Measurements from ENCODE around the gene DAZAP1. TPM values are rescaled to one million over a fixed set of nuclear protein-coding genes. Genes with fewer than 3 reads are reported as not detected.

The DAZAP1 gene
- total RNA-seq, 1 experiment from 2014 or later, result 177 TPM

DNA sequence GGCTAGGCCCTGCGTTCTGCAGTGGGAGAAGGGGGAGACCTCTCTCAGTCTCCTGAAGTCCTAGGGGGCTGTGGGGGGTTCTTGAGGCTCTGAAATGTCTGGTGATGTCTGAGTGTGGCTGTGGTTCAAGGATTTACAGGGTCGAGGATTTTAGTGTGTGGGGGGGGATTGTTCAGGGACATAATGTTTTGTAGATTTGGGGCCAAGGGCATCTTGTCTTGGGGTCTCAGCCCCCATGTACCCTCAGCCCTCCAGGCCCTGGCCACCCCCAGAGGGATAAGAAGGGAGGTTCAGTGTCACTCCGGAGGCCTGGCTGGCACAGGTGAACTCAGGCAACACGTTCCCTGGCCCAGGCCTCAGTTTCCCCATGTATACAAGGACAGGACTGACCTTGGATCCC is 40.1 kb downstream of the DAZAP1 start:
- H3K27me3 ChIP-seq (ENCODE audit: low read length), result peaks cover 13% of the 10 kb centered on the region
- H3K4me2 ChIP-seq (ENCODE audit: low read length), result no peak overlapping the region
- TF ChIP-seq, protein P1, sequence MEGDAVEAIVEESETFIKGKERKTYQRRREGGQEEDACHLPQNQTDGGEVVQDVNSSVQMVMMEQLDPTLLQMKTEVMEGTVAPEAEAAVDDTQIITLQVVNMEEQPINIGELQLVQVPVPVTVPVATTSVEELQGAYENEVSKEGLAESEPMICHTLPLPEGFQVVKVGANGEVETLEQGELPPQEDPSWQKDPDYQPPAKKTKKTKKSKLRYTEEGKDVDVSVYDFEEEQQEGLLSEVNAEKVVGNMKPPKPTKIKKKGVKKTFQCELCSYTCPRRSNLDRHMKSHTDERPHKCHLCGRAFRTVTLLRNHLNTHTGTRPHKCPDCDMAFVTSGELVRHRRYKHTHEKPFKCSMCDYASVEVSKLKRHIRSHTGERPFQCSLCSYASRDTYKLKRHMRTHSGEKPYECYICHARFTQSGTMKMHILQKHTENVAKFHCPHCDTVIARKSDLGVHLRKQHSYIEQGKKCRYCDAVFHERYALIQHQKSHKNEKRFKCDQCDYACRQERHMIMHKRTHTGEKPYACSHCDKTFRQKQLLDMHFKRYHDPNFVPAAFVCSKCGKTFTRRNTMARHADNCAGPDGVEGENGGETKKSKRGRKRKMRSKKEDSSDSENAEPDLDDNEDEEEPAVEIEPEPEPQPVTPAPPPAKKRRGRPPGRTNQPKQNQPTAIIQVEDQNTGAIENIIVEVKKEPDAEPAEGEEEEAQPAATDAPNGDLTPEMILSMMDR (conservative IDR thresholded peaks at IDR 0.05; ENCODE audit: low read depth, low read length), result no peak
- TF ChIP-seq EZH2 (IDR thresholded peaks at IDR 0.05; ENCODE audit: low read length, unreplicated experiment) (no peak), EZH2phosphoT487 (IDR thresholded peaks at IDR 0.05; ENCODE audit: borderline replicate concordance, low read length) (no peak)
- no peaks in the 10 kb centered on the region for H3K9me2 ChIP-seq (replicated peaks; ENCODE audit: low read length)
- no peaks in the 10 kb centered on the region for H3K79me2 ChIP-seq (ENCODE audit: low read length)
- no peak for ATAC-seq
- no TSS peak for BruUV-seq (replicated peaks)
- peaks cover 1% of the 10 kb centered on the region; the same call in 1 of the 2 replicates for H3K36me3 ChIP-seq (ENCODE audit: low read depth, low read length)
- no peak overlapping the region for H3K4me3 ChIP-seq (ENCODE audit: low read length)
- H3K9me3 ChIP-seq (ENCODE audit: low read length), result no peaks in the 10 kb centered on the region
- CTCF ChIA-PET, result no interaction called here
- POLR2A ChIA-PET (ENCODE audit: unreplicated experiment), result no interaction called here
- no peaks in the 10 kb centered on the region for H4K20me1 ChIP-seq (ENCODE audit: low read length)
- no peaks in the 10 kb centered on the region for H3F3A ChIP-seq (ENCODE audit: low read length, unreplicated experiment)
- H3K27ac ChIP-seq (ENCODE audit: low read length), result no peak overlapping the region
- intact Hi-C loops (cut with micrococcal nuclease), result no loop called here
- peaks cover 8% of the 10 kb centered on the region; the same call in 1 of the 2 replicates for H3K4me1 ChIP-seq (ENCODE audit: insufficient read depth, low read length)
- H3K9ac ChIP-seq (ENCODE audit: low read length), result no peak overlapping the region
- no peak for DNase-seq
- no peak overlapping the region for H2AFZ ChIP-seq (ENCODE audit: low read length)

DNA sequence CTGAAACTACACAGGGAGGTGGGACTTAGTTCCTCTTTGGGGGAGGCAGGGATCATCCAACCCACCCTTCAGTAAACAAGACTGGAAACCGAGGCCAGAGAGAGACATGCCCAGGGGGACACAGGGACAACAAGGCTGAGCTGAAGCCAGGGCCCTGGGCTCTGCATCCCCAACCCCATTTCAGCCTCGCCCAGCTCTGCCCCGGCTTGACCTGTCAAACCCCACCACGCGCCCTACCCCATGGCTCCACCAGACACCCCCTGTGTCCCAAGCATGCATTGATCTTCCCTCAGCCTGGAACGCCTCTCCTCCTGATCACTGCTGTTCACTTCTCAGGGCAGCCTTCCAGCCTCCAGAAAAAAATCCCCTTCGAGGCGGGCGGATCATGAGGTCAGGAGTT is 40.6 kb downstream of the DAZAP1 start:
- intact Hi-C loops (cut with micrococcal nuclease), result no loop called here
- CTCF ChIA-PET, result no interaction called here

DNA sequence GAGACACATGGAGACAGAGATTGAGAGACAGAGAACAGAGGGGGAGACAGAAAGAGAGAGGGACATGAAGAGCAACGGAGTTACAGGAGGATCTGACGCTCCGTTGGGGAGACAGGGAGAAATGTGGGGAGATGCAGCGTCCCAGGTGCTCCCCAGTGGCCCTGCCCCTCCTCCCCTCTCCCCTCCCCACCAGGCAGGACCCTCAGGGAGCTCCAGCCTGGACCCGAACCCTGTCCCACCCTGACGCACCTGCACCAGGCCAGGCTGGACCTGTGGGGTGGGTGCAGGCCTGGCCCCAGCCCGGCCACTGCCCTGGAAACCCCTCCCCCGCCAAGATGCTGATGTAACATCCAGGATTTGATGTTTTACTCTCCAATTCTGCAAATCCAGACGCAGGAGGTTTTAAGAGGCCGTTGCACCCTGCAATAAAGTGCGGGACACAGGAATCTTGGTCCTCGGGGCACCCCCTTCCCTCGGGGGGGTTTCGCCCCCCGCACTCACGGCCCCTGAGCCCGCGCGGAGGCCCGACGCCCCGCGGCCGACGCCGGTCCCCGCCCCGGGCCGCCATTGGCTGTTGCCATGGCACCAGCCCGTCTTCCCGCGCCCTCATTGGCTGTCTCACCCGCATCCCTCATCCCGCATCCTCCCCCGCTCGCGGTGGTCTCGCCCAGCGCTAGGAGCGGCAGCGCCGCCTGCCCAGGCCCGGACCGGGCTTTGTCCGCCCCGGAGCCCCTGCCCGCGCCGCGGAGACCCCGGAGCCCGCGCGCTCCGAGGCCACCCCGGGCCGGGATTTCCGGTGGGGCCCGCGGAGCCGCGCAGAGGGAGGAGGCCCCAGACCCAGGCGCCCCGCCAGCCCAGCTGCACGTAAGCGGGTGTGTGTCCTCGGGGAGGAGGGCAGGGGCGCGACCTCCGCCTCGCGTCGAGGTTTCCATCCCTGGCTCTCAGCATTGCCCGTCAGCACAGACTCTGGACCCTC is 42.4 kb downstream of the DAZAP1 start, which contains the start of gene APC2:
Gene APC2 (plus strand): TSS at position 655 of the 976 bp plus-strand sequence. CDS start 2,881 bp downstream, outside the sequence.
- Histone ChIP-seq H3K4me1 (ENCODE audit: insufficient read depth, low read length) (0 out of 2 replicates have a peak, but pooled peaks cover 4% of the 10 kb centered on the region), H3K4me2 (ENCODE audit: low read length) (no peak within 1 kb of the TSS), H3K36me3 (ENCODE audit: low read depth, low read length) (no peaks in the 10 kb centered on the region), H4K20me1 (ENCODE audit: low read length) (no peaks in the 10 kb centered on the region), H2AFZ (ENCODE audit: low read length) (no peak within 1 kb of the TSS), H3K4me3 (ENCODE audit: low read length) (no peak within 1 kb of the TSS), H3K27me3 (ENCODE audit: low read length) (peaks cover 15% of the 10 kb centered on the region), H3K9ac (ENCODE audit: low read length) (no peak within 1 kb of the TSS), H3K9me3 (ENCODE audit: low read length) (no peaks in the 10 kb centered on the region), H3K27ac (ENCODE audit: low read length) (no peak within 1 kb of the TSS), H3K79me2 (ENCODE audit: low read length) (no peaks in the 10 kb centered on the region), H3K9me2 (replicated peaks; ENCODE audit: low read length) (no peaks in the 10 kb centered on the region), H3F3A (ENCODE audit: low read length, unreplicated experiment) (no peaks in the 10 kb centered on the region)
- TF ChIP-seq EZH2phosphoT487 (IDR thresholded peaks at IDR 0.05; ENCODE audit: borderline replicate concordance, low read length) (no peak), EZH2 (IDR thresholded peaks at IDR 0.05; ENCODE audit: low read length, unreplicated experiment) (no peak)
- TF ChIP-seq, protein P1 (conservative IDR thresholded peaks at IDR 0.05; ENCODE audit: low read depth, low read length), result no peak
- DNase-seq, result no peak
- intact Hi-C loops (cut with micrococcal nuclease), result no loop called here
- CTCF ChIA-PET, result no interaction called here
- no peak for ATAC-seq
- POLR2A ChIA-PET (ENCODE audit: unreplicated experiment), result no interaction called here
- BruUV-seq (replicated peaks), result no TSS peak

More for the DNA sequence above, 40.6 kb downstream of the DAZAP1 start:
- H3F3A ChIP-seq (ENCODE audit: low read length, unreplicated experiment), result no peaks in the 10 kb centered on the region
- H3K9me3 ChIP-seq (ENCODE audit: low read length), result no peaks in the 10 kb centered on the region
- H3K9me2 ChIP-seq (replicated peaks; ENCODE audit: low read length), result no peaks in the 10 kb centered on the region
- BruUV-seq (replicated peaks), result no TSS peak
- POLR2A ChIA-PET (ENCODE audit: unreplicated experiment), result no interaction called here
- H3K27ac ChIP-seq (ENCODE audit: low read length), result no peak overlapping the region
- no peak for TF ChIP-seq EZH2 (IDR thresholded peaks at IDR 0.05; ENCODE audit: low read length, unreplicated experiment)
- no peaks in the 10 kb centered on the region for H3K36me3 ChIP-seq (ENCODE audit: low read depth, low read length)
- peaks cover 8% of the 10 kb centered on the region; the same call in 1 of the 2 replicates for H3K4me1 ChIP-seq (ENCODE audit: insufficient read depth, low read length)
- ATAC-seq (no peak), DNase-seq (no peak)
- H3K9ac ChIP-seq (ENCODE audit: low read length), result no peak overlapping the region
- H2AFZ ChIP-seq (ENCODE audit: low read length), result no peak overlapping the region
- H3K79me2 ChIP-seq (ENCODE audit: low read length), result no peaks in the 10 kb centered on the region
- H3K27me3 ChIP-seq (ENCODE audit: low read length), result peaks cover 15% of the 10 kb centered on the region
- no peaks in the 10 kb centered on the region for H4K20me1 ChIP-seq (ENCODE audit: low read length)
- no peak overlapping the region for H3K4me3 ChIP-seq (ENCODE audit: low read length)
- no peak overlapping the region for H3K4me2 ChIP-seq (ENCODE audit: low read length)
